Right lung (tissue), 5 donors: ENCODE measurements around the gene MBTD1. TPM values are rescaled to one million over a fixed set of nuclear protein-coding genes. Genes with fewer than 3 reads are reported as not detected.

Source experiments
- DNase-seq, 2 donors: peaks; one replicate each; pipeline ENCODE4 v3.0.0-alpha.2; 2013
- polyA plus RNA-seq, 5 donors: library from polyadenylated mRNA; unstranded; fragments of 120-200 nt; gene quantifications; one replicate each; pipeline versions ENCODE4 v1.2.1 to v1.2.3, GENCODE V29; 2013; ENCODE audit warnings: inconsistent platforms in 1 of 5, low replicate concordance in 1 of 5; ENCODE audit not compliant: insufficient read length in 5 of 5, insufficient read depth in 1 of 5

MBTD1 gene
- polyA plus RNA-seq, 5 donors = 35.5 to 63.7 (median 58.2) TPM

- DNase-seq = no peak
Measured at GRCh38 chr17:51152766-51153209, 107.1 kb downstream of the MBTD1 start.

- DNase-seq = no peak
Measured at GRCh38 chr17:51150932-51151331, 108.9 kb downstream of the MBTD1 start.

GRCh38 chr17:51149163-51149562 lies 110.7 kb downstream of the MBTD1 start:
- DNase-seq = no peak

- DNase-seq = no peak
Measured at GRCh38 chr17:51147650-51148049, 112.2 kb downstream of the MBTD1 start.

GRCh38 chr17:51144266-51145022 lies 115.4 kb downstream of the MBTD1 start:
- DNase-seq = no peak

- DNase-seq = no peak
Measured at GRCh38 chr17:51142597-51142996, 117.3 kb downstream of the MBTD1 start.

- DNase-seq = no peak
Measured at GRCh38 chr17:51135956-51136355, 123.9 kb downstream of the MBTD1 start.

- DNase-seq = no peak
Measured at GRCh38 chr17:51133365-51133764, 126.5 kb downstream of the MBTD1 start.

GRCh38 chr17:51132964-51133319 lies 126.9 kb downstream of the MBTD1 start:
- no peak for DNase-seq

GRCh38 chr17:51128076-51128475 lies 131.8 kb downstream of the MBTD1 start:
- no peak for DNase-seq

Other genes starting within 250 kb of the MBTD1 start
- gene SPAG9, start 139.2 kb downstream of the MBTD1 start, polyA plus RNA-seq = 100 to 1,000 TPM in 4 of 5 donors, 10 to 100 TPM in 1; 70.9 to 150 (median 128) TPM
- 10 to 100 TPM; 49.3 to 68.4 (median 56.1) TPM for gene NME1, start 106.5 kb downstream of the MBTD1 start, polyA plus RNA-seq
- gene NME2, start 93.6 kb downstream of the MBTD1 start, polyA plus RNA-seq = 100 to 1,000 TPM; 259 to 326 (median 276) TPM
- 10 to 100 TPM; 35.9 to 49.2 (median 37.5) TPM for gene UTP18, start 497 bp upstream of the MBTD1 start, polyA plus RNA-seq